ENCODE measurements around the gene CADM1. TPM values are rescaled to one million over a fixed set of nuclear protein-coding genes. Genes with fewer than 3 reads are reported as not detected.

The CADM1 gene
- total RNA-seq, 4 donors from 2014 or later: 1.2 to 2.5 (median 2.2) TPM

GRCh38 chr11:115548878-115549528 lies 44.8 kb upstream of the CADM1 start:
- Histone ChIP-seq H3K27me3 (no peaks in the 10 kb centered on the region), H3K36me3 (no peaks in the 10 kb centered on the region), H3K4me3 (no peak overlapping the region), H3K9me3 (no peaks in the 10 kb centered on the region), H3K27ac (no peak overlapping the region), H3K4me1 (no peaks in the 10 kb centered on the region)
- in situ Hi-C loops (cut with MboI; ENCODE audit: low sequenced_read_pairs in 4 of 4) (no loop called here), intact Hi-C loops (cut with DNase I; ENCODE audit: low total_unique reads) (no loop called here)
- ATAC-seq (no peak), DNase-seq (no peak)
- TF ChIP-seq POLR2A (IDR thresholded peaks at IDR 0.05) (no peak), CTCF (IDR thresholded peaks at IDR 0.05 in 4 of 5, conservative IDR thresholded peaks at IDR 0.05 in 1 of 5) (no peak)

GRCh38 chr11:115545581-115546210 lies 41.5 kb upstream of the CADM1 start:
- Histone ChIP-seq H3K9me3 (no peaks in the 10 kb centered on the region), H3K27me3 (no peaks in the 10 kb centered on the region), H3K4me3 (no peak overlapping the region), H3K36me3 (no peaks in the 10 kb centered on the region), H3K4me1 (peaks cover 0 to 4% of the 10 kb centered on the region in 2 donors), H3K27ac (no peak overlapping the region)
- TF ChIP-seq POLR2A (IDR thresholded peaks at IDR 0.05) (no peak), CTCF (IDR thresholded peaks at IDR 0.05 in 4 of 5, conservative IDR thresholded peaks at IDR 0.05 in 1 of 5) (no peak)
- intact Hi-C loops (cut with DNase I; ENCODE audit: low total_unique reads) (no loop called here), in situ Hi-C loops (cut with MboI; ENCODE audit: low sequenced_read_pairs in 4 of 4) (no loop called here)
- no peak for DNase-seq
- ATAC-seq: no peak

- Histone ChIP-seq H3K9me3 (no peaks in the 10 kb centered on the region), H3K36me3 (no peaks in the 10 kb centered on the region), H3K4me3 (no peak overlapping the region), H3K4me1 (peaks cover 0 to 4% of the 10 kb centered on the region in 2 donors), H3K27me3 (no peaks in the 10 kb centered on the region), H3K27ac (no peak overlapping the region)
- ATAC-seq: no peak
- no peak for DNase-seq
- TF ChIP-seq CTCF (IDR thresholded peaks at IDR 0.05 in 4 of 5, conservative IDR thresholded peaks at IDR 0.05 in 1 of 5) (no peak), POLR2A (IDR thresholded peaks at IDR 0.05) (no peak)
- intact Hi-C loops (cut with DNase I; ENCODE audit: low total_unique reads) (no loop called here), in situ Hi-C loops (cut with MboI; ENCODE audit: low sequenced_read_pairs in 4 of 4) (no loop called here)
Observed at GRCh38 chr11:115544422-115544948, 40.3 kb upstream of the CADM1 start.

- Histone ChIP-seq H3K9me3 (no peaks in the 10 kb centered on the region), H3K4me1 (peaks cover 0 to 4% of the 10 kb centered on the region in 2 donors), H3K27ac (no peak overlapping the region), H3K4me3 (no peak overlapping the region), H3K36me3 (no peaks in the 10 kb centered on the region), H3K27me3 (no peaks in the 10 kb centered on the region)
- no peak for TF ChIP-seq POLR2A (IDR thresholded peaks at IDR 0.05)
- no peak for TF ChIP-seq CTCF (IDR thresholded peaks at IDR 0.05 in 4 of 5, conservative IDR thresholded peaks at IDR 0.05 in 1 of 5)
- in situ Hi-C loops (cut with MboI; ENCODE audit: low sequenced_read_pairs in 4 of 4): no loop called here
- DNase-seq (no peak), ATAC-seq (no peak)
- intact Hi-C loops (cut with DNase I; ENCODE audit: low total_unique reads): no loop called here
Observed at GRCh38 chr11:115541518-115541917, 37.3 kb upstream of the CADM1 start.

Measured in gastrocnemius medialis (tissue), 4 donors.